Fibroblast of pulmonary artery (primary cell): ENCODE data around the gene CNTNAP2.

Source experiments
- DNase-seq: peaks from one replicate; pipeline ENCODE4 v3.0.0-alpha.2; 2010; ENCODE audit warnings: low read depth
- H3K4me3 ChIP-seq: replicated peaks from 2 replicates; pipeline ENCODE4 v1.5.1; 2011; ENCODE audit warnings: low read depth, mild to moderate bottlenecking, control low read depth, low read length, moderate library complexity
- CTCF ChIP-seq: IDR thresholded peaks from 2 replicates; pipeline ENCODE4 v1.5.1; 2011; ENCODE audit warnings: mild to moderate bottlenecking, control low read depth, low read length, inconsistent platforms; ENCODE audit errors: missing control alignments

CNTNAP2 gene

GRCh38 chr7:148104924-148105323 is 1988.3 kb downstream of the CNTNAP2 start:
- no peak for TF ChIP-seq CTCF
- DNase-seq = no peak
- H3K4me3 ChIP-seq = no peak overlapping the region

- DNase-seq = no peak
- H3K4me3 ChIP-seq = no peak overlapping the region
- no peak for TF ChIP-seq CTCF
Observed at GRCh38 chr7:148105853-148106252, 1989.3 kb downstream of the CNTNAP2 start.

GRCh38 chr7:148107443-148108127 is 1991.0 kb downstream of the CNTNAP2 start:
- H3K4me3 ChIP-seq = no peak overlapping the region
- DNase-seq = no peak
- TF ChIP-seq CTCF = no peak

- no peak overlapping the region for H3K4me3 ChIP-seq
- no peak for TF ChIP-seq CTCF
- no peak for DNase-seq
Observed at GRCh38 chr7:148108381-148108780, 1991.8 kb downstream of the CNTNAP2 start.

GRCh38 chr7:148110097-148110868 is 1993.7 kb downstream of the CNTNAP2 start:
- H3K4me3 ChIP-seq = no peak overlapping the region
- no peak for TF ChIP-seq CTCF
- DNase-seq = no peak

GRCh38 chr7:148114804-148115203 is 1998.2 kb downstream of the CNTNAP2 start:
- no peak for TF ChIP-seq CTCF
- H3K4me3 ChIP-seq = no peak overlapping the region
- DNase-seq = no peak
